ENCODE data around the gene TUBA1C. TPM values are rescaled to one million over a fixed set of nuclear protein-coding genes. Genes with fewer than 3 reads are reported as not detected.

The TUBA1C gene
- total RNA-seq, 1 experiment from 2014 or later = 540 TPM

DNA sequence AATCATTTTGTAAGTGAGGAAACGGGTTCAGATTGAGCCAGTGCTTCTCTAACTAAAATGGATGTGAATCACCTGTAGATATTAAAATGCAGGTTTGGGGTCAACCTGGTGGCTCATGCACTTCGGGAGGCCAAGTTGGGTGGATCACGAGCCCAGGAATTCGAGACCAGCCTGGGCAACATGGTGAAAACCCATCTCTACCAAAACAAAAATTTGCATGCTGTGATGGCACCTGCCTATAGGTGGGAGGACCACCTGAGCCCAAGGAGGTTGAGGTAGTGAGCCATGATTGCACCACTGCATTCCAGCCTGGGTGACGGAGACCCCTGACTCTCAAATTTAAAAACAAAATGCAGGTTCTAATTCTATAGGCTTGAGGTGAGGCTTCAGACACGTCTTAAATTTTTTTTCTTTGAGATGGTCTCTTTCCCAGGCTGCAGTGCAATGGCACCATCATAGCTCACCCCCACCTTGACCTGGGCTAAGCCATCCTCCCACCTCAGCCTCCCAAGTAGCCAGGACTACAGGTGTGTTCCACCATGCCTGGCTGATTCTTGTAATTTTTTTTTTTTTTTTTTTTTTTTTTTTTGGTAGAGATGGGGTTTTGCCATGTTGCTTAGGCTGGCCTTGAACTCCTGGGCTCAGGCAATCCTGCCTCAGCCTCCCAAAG is 9.0 kb downstream of the TUBA1C start (continued):
- TF ChIP-seq, protein P1, sequence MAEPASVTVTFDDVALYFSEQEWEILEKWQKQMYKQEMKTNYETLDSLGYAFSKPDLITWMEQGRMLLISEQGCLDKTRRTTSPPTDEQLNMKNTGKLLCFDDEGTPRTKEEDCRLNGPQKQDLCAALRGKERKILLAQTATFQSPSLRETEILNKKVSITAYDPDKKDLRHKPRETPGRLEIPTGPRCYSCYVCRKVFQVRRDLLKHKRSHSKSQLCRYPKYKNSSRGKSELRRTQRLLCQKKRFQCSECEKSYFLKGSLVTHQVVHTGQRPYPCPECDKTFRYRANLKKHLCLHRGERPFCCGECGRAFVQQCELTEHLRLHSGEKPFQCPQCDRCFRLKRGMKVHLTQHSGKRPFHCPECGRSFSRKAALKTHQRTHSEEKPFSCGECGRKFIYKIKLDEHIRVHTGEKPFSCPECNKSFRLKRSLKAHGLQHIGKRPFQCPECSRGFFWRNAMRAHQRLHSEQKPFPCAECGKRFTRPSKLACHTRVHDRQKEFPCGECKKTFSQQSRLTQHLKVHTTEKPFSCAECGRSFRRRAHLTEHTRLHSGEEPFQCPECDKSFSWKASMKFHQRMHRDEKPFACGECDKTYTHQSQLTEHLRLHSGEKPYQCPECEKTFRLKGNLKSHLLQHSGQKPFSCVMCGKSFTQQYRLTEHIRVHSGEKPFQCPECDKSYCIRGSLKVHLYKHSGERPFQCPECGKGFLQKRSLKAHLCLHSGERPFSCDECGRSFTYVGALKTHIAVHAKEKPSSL (CRISPR knock-in tag; conservative IDR thresholded peaks at IDR 0.05) = peak; percentile 25; the same call in 1 of the 2 replicates

DNA sequence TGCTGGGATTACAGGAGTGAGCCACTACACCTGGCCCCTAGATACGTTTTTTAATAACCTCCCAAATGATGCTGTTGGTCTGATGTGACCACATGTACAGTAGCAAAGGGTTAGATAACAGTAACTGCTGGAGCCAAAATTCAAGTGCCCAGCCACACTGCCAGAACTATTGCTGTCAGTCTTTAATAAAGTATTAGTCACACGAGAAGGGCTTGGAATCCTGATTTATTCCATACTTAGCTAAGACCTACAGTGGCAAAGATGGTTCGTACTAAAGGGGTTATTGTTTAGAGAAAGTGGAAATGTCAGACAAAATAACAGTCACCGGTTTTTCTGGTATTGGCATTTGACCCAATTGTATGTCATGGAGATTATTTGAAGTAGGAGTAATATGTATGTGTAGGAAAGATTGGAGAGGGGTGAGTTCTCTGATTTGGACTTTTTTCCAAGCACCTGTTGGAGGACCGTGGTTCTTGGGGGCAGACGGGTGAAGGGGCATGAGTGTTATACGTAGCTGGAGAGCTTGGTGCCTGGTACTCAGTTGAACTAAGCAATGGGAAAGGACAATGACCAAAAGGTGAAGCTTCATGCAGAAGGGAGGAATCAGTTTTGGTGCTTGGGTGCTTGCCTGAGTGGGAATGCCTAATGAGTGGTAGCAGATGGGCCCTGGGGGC is 9.7 kb downstream of the TUBA1C start:
- H3K9me3 Mint-ChIP-seq = no peaks in the 10 kb centered on the region
- H3K27me3 Mint-ChIP-seq (ENCODE audit: low read depth) = no peaks in the 10 kb centered on the region
- DNase-seq (ENCODE audit: low spot score) = no peak
- POLR2A ChIA-PET = interaction anchor here (0.5 to 1.0 kb wide), 3 partner anchors 11 to 50 kb away, joined by 3 to 5 read pairs (median 3); no protein-coding TSS in a partner anchor
- peaks cover 41% of the 10 kb centered on the region for H3K36me3 Mint-ChIP-seq
- peaks cover 3% of the 10 kb centered on the region for H3K4me1 Mint-ChIP-seq
- CTCF ChIA-PET = interaction anchor here (1.1 to 2.0 kb wide), 3 partner anchors 15 to 68 kb away, joined by 3 to 5 read pairs (median 5); no protein-coding TSS in a partner anchor
- no peak for TF ChIP-seq ZNF138 (CRISPR knock-in tag; conservative IDR thresholded peaks at IDR 0.05)
- TF ChIP-seq, protein P2, sequence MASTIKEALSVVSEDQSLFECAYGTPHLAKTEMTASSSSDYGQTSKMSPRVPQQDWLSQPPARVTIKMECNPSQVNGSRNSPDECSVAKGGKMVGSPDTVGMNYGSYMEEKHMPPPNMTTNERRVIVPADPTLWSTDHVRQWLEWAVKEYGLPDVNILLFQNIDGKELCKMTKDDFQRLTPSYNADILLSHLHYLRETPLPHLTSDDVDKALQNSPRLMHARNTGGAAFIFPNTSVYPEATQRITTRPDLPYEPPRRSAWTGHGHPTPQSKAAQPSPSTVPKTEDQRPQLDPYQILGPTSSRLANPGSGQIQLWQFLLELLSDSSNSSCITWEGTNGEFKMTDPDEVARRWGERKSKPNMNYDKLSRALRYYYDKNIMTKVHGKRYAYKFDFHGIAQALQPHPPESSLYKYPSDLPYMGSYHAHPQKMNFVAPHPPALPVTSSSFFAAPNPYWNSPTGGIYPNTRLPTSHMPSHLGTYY (CRISPR knock-in tag; IDR thresholded peaks at IDR 0.05) = peak; percentile 39; the same call in 1 of the 2 replicates
- 0 out of 2 replicates have a peak overlapping the region, but pooled peaks have one; percentile 10 for H3K27ac Mint-ChIP-seq
- no peak overlapping the region for H3K4me3 Mint-ChIP-seq
- ATAC-seq = no peak

DNA sequence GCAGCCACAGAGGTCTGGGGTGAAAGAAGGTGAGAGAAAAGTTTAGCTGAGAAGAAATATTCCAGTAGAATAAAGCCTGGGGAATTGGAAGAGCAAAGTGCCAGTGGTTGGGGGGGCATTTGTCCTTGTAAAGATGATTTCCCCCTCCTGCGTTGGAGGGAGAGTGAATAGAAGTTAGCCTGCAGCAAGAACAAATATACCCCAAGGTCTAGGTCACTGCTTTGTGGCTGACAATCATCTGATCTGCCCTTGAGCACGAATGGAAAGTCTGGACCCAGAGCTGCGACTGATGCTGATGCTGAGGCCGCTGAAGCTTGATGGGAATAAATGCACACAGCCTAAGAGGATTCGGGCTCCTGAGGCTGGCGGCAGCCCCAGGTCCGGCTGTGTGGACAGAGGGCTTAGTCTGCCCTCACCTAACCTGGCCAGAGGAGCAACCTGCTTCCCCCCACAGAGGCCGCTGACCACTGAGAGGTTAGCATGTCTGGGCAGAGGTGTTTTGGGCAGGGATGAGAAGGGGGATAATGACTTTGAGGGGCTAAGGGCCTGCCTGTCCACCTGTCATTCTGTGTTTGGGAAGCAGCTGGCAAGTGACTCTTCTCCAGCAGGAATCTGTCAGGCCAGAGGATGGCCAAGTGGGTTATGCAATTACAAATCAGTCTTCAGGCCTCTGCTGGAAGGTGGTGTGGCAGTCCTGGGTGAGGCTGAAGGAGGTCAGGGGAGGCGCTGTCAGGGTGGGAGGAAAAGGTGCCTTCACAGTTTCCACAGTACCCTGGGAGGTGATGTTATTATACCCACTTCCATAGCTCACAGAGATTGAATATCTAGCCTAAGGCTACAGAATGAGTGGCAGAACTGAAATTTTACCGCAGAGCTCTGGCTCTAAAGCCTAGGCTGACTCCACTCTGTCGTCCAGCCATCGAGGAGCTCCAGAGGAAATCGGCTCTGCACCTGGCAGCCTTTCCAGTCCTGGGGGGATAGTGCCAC is 11.7 kb downstream of the TUBA1C start:
- H3K27me3 Mint-ChIP-seq (ENCODE audit: low read depth) = no peaks in the 10 kb centered on the region
- H3K9me3 Mint-ChIP-seq = no peaks in the 10 kb centered on the region
- ATAC-seq = no peak
- peaks cover 10% of the 10 kb centered on the region for H3K4me1 Mint-ChIP-seq
- peaks cover 21% of the 10 kb centered on the region for H3K36me3 Mint-ChIP-seq
- POLR2A ChIA-PET = no interaction called here
- H3K4me3 Mint-ChIP-seq = no peak overlapping the region
- no peak for DNase-seq (ENCODE audit: low spot score)
- CTCF ChIA-PET = interaction anchor here (0.6 to 2.3 kb wide), 5 partner anchors 12 to 71 kb away, joined by 7 to 10 read pairs (median 7); no protein-coding TSS in a partner anchor
- TF ChIP-seq, protein P3, sequence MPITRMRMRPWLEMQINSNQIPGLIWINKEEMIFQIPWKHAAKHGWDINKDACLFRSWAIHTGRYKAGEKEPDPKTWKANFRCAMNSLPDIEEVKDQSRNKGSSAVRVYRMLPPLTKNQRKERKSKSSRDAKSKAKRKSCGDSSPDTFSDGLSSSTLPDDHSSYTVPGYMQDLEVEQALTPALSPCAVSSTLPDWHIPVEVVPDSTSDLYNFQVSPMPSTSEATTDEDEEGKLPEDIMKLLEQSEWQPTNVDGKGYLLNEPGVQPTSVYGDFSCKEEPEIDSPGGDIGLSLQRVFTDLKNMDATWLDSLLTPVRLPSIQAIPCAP (CRISPR knock-in tag; IDR thresholded peaks at IDR 0.05) = no peak
- TF ChIP-seq OVOL2 (CRISPR knock-in tag; IDR thresholded peaks at IDR 0.05; ENCODE audit: borderline replicate concordance) = no peak
- H3K27ac Mint-ChIP-seq = no peak overlapping the region

DNA sequence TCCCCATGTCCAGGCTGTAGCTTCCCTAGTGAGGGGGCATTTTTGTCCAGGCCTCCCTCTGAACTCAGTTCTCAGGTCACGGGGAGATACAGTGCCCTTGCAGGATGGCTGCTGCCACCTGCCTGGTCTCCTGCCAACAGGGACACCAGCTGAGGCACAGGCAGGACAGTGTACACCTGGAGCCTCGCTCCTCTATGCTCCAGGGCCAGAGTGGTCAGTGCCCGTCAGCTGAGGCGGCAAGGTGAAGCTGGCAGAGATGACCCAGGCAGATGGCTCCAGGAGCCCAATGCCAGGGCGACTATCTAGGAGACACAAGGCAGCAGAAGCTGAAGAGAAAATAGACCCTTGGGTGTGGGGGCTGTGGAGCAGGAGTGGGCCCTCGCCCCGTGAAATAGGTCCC is 12.6 kb downstream of the TUBA1C start:
- ChIA-PET CTCF (interaction anchor here (0.6 to 2.3 kb wide), 6 partner anchors 11 to 1441 kb away, joined by 3 to 10 read pairs (median 7); no protein-coding TSS in a partner anchor), POLR2A (no interaction called here)
- Mint-ChIP-seq H3K27ac (no peak overlapping the region), H3K4me3 (no peak overlapping the region), H3K9me3 (no peaks in the 10 kb centered on the region), H3K27me3 (ENCODE audit: low read depth) (no peaks in the 10 kb centered on the region), H3K36me3 (peaks cover 12% of the 10 kb centered on the region), H3K4me1 (peaks cover 16% of the 10 kb centered on the region)
- DNase-seq (ENCODE audit: low spot score) (no peak), ATAC-seq (no peak)
- TF ChIP-seq, protein P4, sequence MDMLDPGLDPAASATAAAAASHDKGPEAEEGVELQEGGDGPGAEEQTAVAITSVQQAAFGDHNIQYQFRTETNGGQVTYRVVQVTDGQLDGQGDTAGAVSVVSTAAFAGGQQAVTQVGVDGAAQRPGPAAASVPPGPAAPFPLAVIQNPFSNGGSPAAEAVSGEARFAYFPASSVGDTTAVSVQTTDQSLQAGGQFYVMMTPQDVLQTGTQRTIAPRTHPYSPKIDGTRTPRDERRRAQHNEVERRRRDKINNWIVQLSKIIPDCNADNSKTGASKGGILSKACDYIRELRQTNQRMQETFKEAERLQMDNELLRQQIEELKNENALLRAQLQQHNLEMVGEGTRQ (CRISPR knock-in tag; IDR thresholded peaks at IDR 0.05) = no peak

Data from WTC11 (cell line).